MM.1S (cell line): ENCODE data around the gene GRID2IP.
"Not testable (repeated sequence)": the region's sequence is repeated elsewhere in the genome, so short reads cannot be mapped to it uniquely, and the experiment has no call there.

Experiments
- DNase-seq: peaks from one replicate; pipeline ENCODE4 v3.0.0-alpha.2; 2015
- H2AFZ ChIP-seq: fragments of 300-600 bp; sonication (generic); 2 replicates; pipeline ENCODE4 v1.6.0; 2016; ENCODE audit warnings: antibody characterized with exemption, low read length
- H3F3A ChIP-seq: fragments of 300-600 bp; sonication (generic); 2 replicates; pipeline ENCODE4 v1.6.1; 2016; ENCODE audit warnings: mild to moderate bottlenecking, antibody characterized with exemption, low read length, moderate library complexity, mixed read lengths; ENCODE audit not compliant: insufficient read depth
- H3K27ac ChIP-seq: fragments of 300-600 bp; sonication (generic); 2 replicates; pipeline ENCODE4 v1.5.1; 2016; ENCODE audit warnings: mild to moderate bottlenecking, low read length
- H3K27me3 ChIP-seq: fragments of 300-600 bp; sonication (generic); replicated peaks from 2 replicates; pipeline ENCODE4 v1.6.0; 2016; ENCODE audit warnings: low read length; ENCODE audit not compliant: insufficient read depth
- H3K36me3 ChIP-seq: fragments of 300-600 bp; sonication (generic); replicated peaks from 2 replicates; pipeline ENCODE4 v1.6.1; 2016; ENCODE audit warnings: mild to moderate bottlenecking, low read length, mixed read lengths; ENCODE audit not compliant: insufficient read depth
- H3K4me1 ChIP-seq: fragments of 300-600 bp; sonication (generic); 2 replicates; pipeline ENCODE4 v1.6.1; 2016; ENCODE audit warnings: low read length, mixed read lengths
- H3K4me2 ChIP-seq: fragments of 300-600 bp; sonication (generic); 2 replicates; pipeline ENCODE4 v1.6.0; 2016; ENCODE audit warnings: low read depth, low read length
- H3K4me3 ChIP-seq: fragments of 300-600 bp; sonication (generic); 2 replicates; pipeline ENCODE4 v1.5.1; 2016; ENCODE audit warnings: low read length, mixed read lengths
- H3K79me2 ChIP-seq: fragments of 300-600 bp; sonication (generic); 2 replicates; pipeline ENCODE4 v1.6.1; 2016; ENCODE audit warnings: mixed run types, low read length, mixed read lengths
- H3K9ac ChIP-seq: fragments of 300-600 bp; sonication (generic); 2 replicates; pipeline ENCODE4 v1.6.1; 2016; ENCODE audit warnings: low read length, mixed read lengths
- H3K9me2 ChIP-seq: fragments of 300-600 bp; sonication (generic); replicated peaks from 2 replicates; pipeline ENCODE4 v1.6.1; 2016; ENCODE audit warnings: mild to moderate bottlenecking, low read length, mixed read lengths; ENCODE audit not compliant: insufficient read depth
- H3K9me3 ChIP-seq: fragments of 300-600 bp; sonication (generic); replicated peaks from 2 replicates; pipeline ENCODE4 v1.6.1; 2016; ENCODE audit warnings: mild to moderate bottlenecking, low read length, mixed read lengths; ENCODE audit not compliant: insufficient read depth
- H4K20me1 ChIP-seq: fragments of 300-600 bp; sonication (generic); 2 replicates; pipeline ENCODE4 v1.6.1; 2016; ENCODE audit warnings: mild to moderate bottlenecking, low read length, moderate library complexity, mixed read lengths; ENCODE audit not compliant: insufficient read depth
- CTCF ChIP-seq: fragments of 300-600 bp; sonication (generic); IDR thresholded peaks from 2 replicates; pipeline ENCODE4 v1.5.1; 2016; ENCODE audit warnings: antibody characterized with exemption, low read length, mixed read lengths
- EZH2 ChIP-seq: fragments of 300-600 bp; sonication (generic); optimal IDR thresholded peaks from 2 replicates; pipeline ENCODE3; 2017; ENCODE audit warnings: low read depth, mild to moderate bottlenecking, antibody characterized with exemption, low read length, mixed read lengths
- EZH2phosphoT487 ChIP-seq: fragments of 300-600 bp; sonication (generic); IDR thresholded peaks from 2 replicates; pipeline ENCODE4 v1.6.1; 2018; ENCODE audit warnings: antibody characterized with exemption, low read length

Gene GRID2IP

GRCh38 chr7:6461946-6462550, 89.2 kb downstream of the GRID2IP start:
- Histone ChIP-seq H3F3A (no peaks in the 10 kb centered on the region), H3K4me1 (no peaks in the 10 kb centered on the region), H3K9ac (no peak overlapping the region)

GRCh38 chr7:6460990-6461584, 90.2 kb downstream of the GRID2IP start:
- no peak overlapping the region for H3K4me3 ChIP-seq
- H3K36me3 ChIP-seq, result peaks cover 12% of the 10 kb centered on the region
- no peaks in the 10 kb centered on the region for H3K79me2 ChIP-seq
- no peaks in the 10 kb centered on the region for H4K20me1 ChIP-seq
- H3K4me2 ChIP-seq, result no peak overlapping the region
- no peak overlapping the region for H3K27ac ChIP-seq
- H3K9ac ChIP-seq, result no peak overlapping the region
- DNase-seq, result no peak
- H3K4me1 ChIP-seq, result no peaks in the 10 kb centered on the region
- H3K27me3 ChIP-seq, result no peaks in the 10 kb centered on the region
- H3F3A ChIP-seq, result no peaks in the 10 kb centered on the region
- no peaks in the 10 kb centered on the region for H3K9me2 ChIP-seq
- TF ChIP-seq EZH2phosphoT487, result no peak
- no peak for TF ChIP-seq EZH2
- no peak for TF ChIP-seq CTCF
- H3K9me3 ChIP-seq, result no peaks in the 10 kb centered on the region
- no peak overlapping the region for H2AFZ ChIP-seq

More at GRCh38 chr7:6461946-6462550, 89.2 kb downstream of the GRID2IP start:
- no peaks in the 10 kb centered on the region for H3K9me3 ChIP-seq
- no peaks in the 10 kb centered on the region for H3K79me2 ChIP-seq
- H3K9me2 ChIP-seq, result no peaks in the 10 kb centered on the region
- H3K27ac ChIP-seq, result no peak overlapping the region
- peaks cover 14% of the 10 kb centered on the region for H3K36me3 ChIP-seq
- H4K20me1 ChIP-seq, result no peaks in the 10 kb centered on the region
- no peak overlapping the region for H2AFZ ChIP-seq
- H3K4me2 ChIP-seq, result no peak overlapping the region
- no peak overlapping the region for H3K4me3 ChIP-seq
- H3K27me3 ChIP-seq, result no peaks in the 10 kb centered on the region
- DNase-seq, result no peak
- TF ChIP-seq EZH2phosphoT487, result no peak
- TF ChIP-seq EZH2, result no peak
- no peak for TF ChIP-seq CTCF

- no peaks in the 10 kb centered on the region for H3F3A ChIP-seq
- no peaks in the 10 kb centered on the region for H3K79me2 ChIP-seq
- H3K4me2 ChIP-seq, result no peak overlapping the region
- no peaks in the 10 kb centered on the region for H3K9me2 ChIP-seq
- no peaks in the 10 kb centered on the region for H3K27me3 ChIP-seq
- no peak overlapping the region for H2AFZ ChIP-seq
- peaks cover 8% of the 10 kb centered on the region; the same call in 1 of the 2 replicates for H3K36me3 ChIP-seq
- H3K27ac ChIP-seq, result no peak overlapping the region
- no peak overlapping the region for H3K4me3 ChIP-seq
- TF ChIP-seq CTCF (no peak), EZH2 (no peak), EZH2phosphoT487 (no peak)
- no peak for DNase-seq
- H3K9ac ChIP-seq, result no peak overlapping the region
- H3K4me1 ChIP-seq, result no peaks in the 10 kb centered on the region
- no peaks in the 10 kb centered on the region for H3K9me3 ChIP-seq
- no peaks in the 10 kb centered on the region for H4K20me1 ChIP-seq
Observed at GRCh38 chr7:6460303-6460702, 91.0 kb downstream of the GRID2IP start.

- H3F3A ChIP-seq, H3K4me3 ChIP-seq: not testable (repeated sequence)
Observed at GRCh38 chr7:6458676-6459075, 92.6 kb downstream of the GRID2IP start.

More at GRCh38 chr7:6458676-6459075, 92.6 kb downstream of the GRID2IP start:
- not testable (repeated sequence) for H3K4me1 ChIP-seq, H3K9ac ChIP-seq, H3K27ac ChIP-seq, H3K79me2 ChIP-seq, H3K9me3 ChIP-seq, H3K36me3 ChIP-seq, H4K20me1 ChIP-seq, H3K9me2 ChIP-seq, H3K27me3 ChIP-seq, H3K4me2 ChIP-seq, DNase-seq, H2AFZ ChIP-seq
